Head of caudate nucleus (tissue), 42 donors: Measurements from ENCODE around the gene TXLNA.
"Not testable (repeated sequence)": the region's sequence is repeated elsewhere in the genome, so short reads cannot be mapped to it uniquely, and the experiment has no call there.

Experiments used
- DNase-seq, 42 donors: peaks; one replicate each; pipeline versions ENCODE4 v3.0.0 to v3.0.0-alpha.2; 2020 to 2021; ENCODE audit warnings: mixed read lengths in 7 of 42
- intact Hi-C: fragments of 100-400 bp; cut with DNase I; formaldehyde crosslinking; loops from one replicate; pipeline ENCODE4 v1.15.0; 2022

Gene TXLNA

GRCh38 chr1:32179443-32180185, at the start of gene TXLNA:
Gene TXLNA, plus strand, starts transcription at chr1:32179675. Its CDS starts 671 bp downstream, at chr1:32180346.
- peak; percentile 82 to 98 (median 95) for DNase-seq
- intact Hi-C loops: loop anchor here (5.0 kb wide), 1 partner anchor 67 kb away; no protein-coding TSS in a partner anchor

GRCh38 chr1:32133950-32134280, 45.6 kb upstream of the TXLNA start:
- intact Hi-C loops, DNase-seq: not testable (repeated sequence)

GRCh38 chr1:32137111-32137510, 42.4 kb upstream of the TXLNA start:
- intact Hi-C loops: no loop called here
- DNase-seq: no peak

GRCh38 chr1:32138965-32139364, 40.5 kb upstream of the TXLNA start:
- DNase-seq: no peak
- intact Hi-C loops: no loop called here

- intact Hi-C loops: no loop called here
- DNase-seq: peak in 6 of 42 donors; percentile 3 to 23 (median 6)
These were observed 36.8 kb upstream of the TXLNA start for GRCh38 chr1:32142446-32143301.

GRCh38 chr1:32143302-32143695, 36.2 kb upstream of the TXLNA start:
- intact Hi-C loops: not testable (repeated sequence)

DNA sequence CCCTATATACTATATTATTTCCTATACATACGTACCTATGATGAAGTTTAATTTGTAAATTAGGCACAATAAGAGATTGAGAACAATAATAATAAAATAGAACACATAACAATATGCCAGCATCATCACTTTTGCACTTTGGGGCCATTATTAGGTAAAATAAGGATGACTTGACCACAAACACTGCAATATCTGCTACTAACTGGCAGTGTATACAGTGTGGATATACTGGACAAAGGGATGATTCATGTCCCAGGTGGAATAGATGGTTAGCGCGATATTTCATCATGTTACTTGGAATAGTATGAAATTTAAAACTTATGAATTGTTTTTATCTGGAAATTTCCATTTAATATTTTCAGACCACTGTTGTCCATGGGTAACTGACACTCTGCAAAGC, 35.4 kb upstream of the TXLNA start:
- no peak for DNase-seq
- intact Hi-C loops: no loop called here

More at GRCh38 chr1:32143302-32143695, 36.2 kb upstream of the TXLNA start:
- DNase-seq: not testable (repeated sequence)

- intact Hi-C loops, DNase-seq: not testable (repeated sequence)
These were observed 31.7 kb upstream of the TXLNA start for GRCh38 chr1:32147799-32148198.

DNA sequence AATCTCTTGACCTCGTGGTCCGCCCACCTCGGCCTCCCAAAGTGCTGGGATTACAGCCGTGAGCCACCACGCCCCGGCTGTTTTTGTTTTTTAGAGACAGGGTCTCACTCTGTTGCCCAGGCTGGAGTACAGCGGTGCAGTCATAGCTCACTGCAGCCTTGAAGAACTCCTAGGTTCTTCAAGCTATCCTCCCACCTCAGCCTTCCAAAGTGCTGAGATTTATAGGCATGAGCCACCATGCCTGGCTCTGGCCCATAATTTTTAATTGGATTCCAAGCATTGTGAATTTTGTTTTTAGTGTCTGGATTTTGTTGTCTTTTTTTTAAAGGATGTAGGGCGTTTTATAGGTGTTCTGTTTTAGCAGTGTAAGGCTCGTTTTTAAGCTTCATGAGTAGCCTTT, 28.6 kb upstream of the TXLNA start:
- DNase-seq: no peak
- intact Hi-C loops: no loop called here

GRCh38 chr1:32151319-32151787, 28.1 kb upstream of the TXLNA start:
- DNase-seq: peak in 1 of 42 donors; percentile 4

DNA sequence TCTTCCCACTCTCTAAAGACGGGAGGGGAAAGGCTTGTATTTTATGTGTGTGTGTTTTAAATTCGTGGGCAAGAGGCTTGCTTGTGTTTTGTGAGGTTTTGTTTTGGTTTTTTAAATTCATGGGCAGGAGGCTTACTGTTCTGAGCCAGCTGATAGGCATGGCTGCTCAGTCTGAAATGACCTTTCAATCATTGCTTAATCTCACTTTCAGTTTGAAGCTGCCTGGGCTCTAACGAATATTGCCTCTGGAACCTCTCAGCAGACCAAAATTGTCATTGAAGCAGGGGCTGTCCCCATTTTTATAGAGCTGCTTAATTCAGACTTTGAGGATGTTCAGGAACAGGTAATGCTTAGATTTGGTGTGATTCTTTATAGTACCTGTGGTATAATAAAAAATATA, 20.3 kb upstream of the TXLNA start:
- no peak for DNase-seq
- intact Hi-C loops: no loop called here

More at GRCh38 chr1:32151319-32151787, 28.1 kb upstream of the TXLNA start:
- intact Hi-C loops: no loop called here

GRCh38 chr1:32163405-32163804, 16.1 kb upstream of the TXLNA start:
- no peak for DNase-seq
- intact Hi-C loops: no loop called here

GRCh38 chr1:32165633-32166032, 13.8 kb upstream of the TXLNA start:
- DNase-seq, intact Hi-C loops: not testable (repeated sequence)

DNA sequence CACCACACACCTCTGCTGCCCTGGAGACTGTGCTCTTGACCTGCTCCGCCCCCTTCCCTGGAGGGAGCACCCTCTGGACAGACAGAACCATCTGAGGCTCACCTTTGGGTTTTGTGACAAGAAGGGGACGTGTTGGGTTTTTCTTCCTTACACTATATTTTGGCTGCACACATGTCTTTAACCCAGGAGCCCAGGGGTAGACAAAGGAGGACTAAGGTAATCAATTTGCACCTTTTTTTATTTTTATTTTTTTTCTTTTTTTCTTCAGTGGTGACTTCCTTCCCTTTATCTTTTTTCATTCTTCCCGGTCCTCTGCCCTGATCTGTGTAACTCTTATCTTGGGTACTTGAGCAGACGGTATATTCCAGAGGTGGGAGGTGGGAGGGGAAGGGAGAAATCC, 8.5 kb upstream of the TXLNA start:
- intact Hi-C loops: no loop called here
- DNase-seq: no peak

- no peak for DNase-seq
- intact Hi-C loops: no loop called here
These were observed 6.7 kb upstream of the TXLNA start for GRCh38 chr1:32172621-32173245.

GRCh38 chr1:32178380-32179192, 889 bp upstream of the TXLNA start:
- intact Hi-C loops: loop anchor here (5.0 kb wide), 1 partner anchor 66 kb away; no protein-coding TSS in a partner anchor
- DNase-seq: no peak

DNA sequence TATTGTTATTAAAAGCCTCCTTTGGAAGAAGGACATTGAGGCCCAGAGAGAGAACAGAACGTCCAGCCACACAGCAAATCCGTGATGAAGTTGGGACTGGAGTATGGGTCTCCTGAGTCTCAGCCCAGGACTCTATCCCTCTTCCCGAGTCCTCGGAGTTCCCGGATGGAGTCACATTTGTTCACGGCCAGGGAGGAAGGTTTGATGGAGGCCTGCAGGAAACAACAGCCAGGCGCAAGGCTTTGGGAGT, 357 bp upstream of the TXLNA start:
- peak in 1 of 42 donors; percentile 11 for DNase-seq
- intact Hi-C loops: loop anchor here (5.0 kb wide), 1 partner anchor 67 kb away; no protein-coding TSS in a partner anchor

GRCh38 chr1:32180186-32181060, 948 bp downstream of the TXLNA start:
- peak in 38 of 42 donors; percentile 19 to 67 (median 46) for DNase-seq
- intact Hi-C loops: no loop called here
